ENCODE measurements around the gene CELF3.

DNA sequence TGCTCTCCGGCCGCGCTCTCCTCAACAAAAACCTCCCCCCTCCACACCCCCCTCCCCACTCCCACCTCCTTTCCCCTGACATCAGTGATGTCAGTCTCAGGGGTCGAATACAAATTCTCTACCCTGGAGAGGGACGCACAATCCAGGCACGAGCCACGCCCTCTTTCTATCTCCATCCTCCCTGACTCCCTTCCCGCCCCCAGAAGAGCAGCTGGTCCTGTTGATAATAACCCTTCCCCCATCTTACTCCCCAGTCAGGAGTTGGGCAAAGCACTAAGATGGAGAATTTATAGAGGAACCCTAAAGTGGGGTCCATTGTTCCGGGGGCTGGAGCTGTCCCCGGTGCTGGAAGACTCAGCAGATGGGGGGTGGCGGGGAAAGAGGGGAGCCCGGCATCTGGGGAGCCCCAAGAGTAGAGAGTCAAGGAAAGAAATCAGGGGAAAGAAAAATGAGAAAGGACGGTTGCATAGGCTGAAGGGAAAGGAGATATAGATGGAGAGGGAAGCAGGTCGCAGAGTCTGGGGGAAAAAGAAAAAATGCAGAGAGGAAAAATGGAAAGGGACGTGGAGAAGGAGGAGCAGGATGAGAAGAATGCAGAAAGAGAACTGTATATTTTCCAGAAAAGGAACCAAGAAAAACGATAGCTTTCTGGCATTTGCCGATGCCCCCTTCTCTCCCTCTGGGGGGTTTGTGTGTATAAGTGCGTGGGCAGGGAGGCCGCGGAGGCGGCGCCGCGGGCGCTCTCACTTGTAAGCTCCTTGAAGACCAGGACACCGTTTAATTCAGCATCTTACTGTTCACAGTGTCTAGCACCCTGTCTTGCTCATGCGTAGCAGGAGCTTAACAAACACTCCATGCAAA lies at the start of gene CELF3:
- TF ChIP-seq CTCF (IDR thresholded peaks at IDR 0.05) = no peak
- no peak for TF ChIP-seq EP300 (IDR thresholded peaks at IDR 0.05; ENCODE audit: low read depth)

Data from transverse colon (tissue), 3 donors.